Stimulated activated CD4-positive, alpha-beta T cell treated with anti-CD3 and anti-CD28 coated beads, Interleukin-12 subunit alpha, Interleukin-12 subunit beta, amount 100 ng/mL, for 4 hours (primary cell): ENCODE measurements around the gene PPP3CA.
"Not testable (repeated sequence)": the region's sequence is repeated elsewhere in the genome, so short reads cannot be mapped to it uniquely, and the experiment has no call there.

ENCODE experiments used
- DNase-seq: peaks from one replicate; pipeline ENCODE4 v3.0.0-alpha.2; 2020

Gene PPP3CA

DNA sequence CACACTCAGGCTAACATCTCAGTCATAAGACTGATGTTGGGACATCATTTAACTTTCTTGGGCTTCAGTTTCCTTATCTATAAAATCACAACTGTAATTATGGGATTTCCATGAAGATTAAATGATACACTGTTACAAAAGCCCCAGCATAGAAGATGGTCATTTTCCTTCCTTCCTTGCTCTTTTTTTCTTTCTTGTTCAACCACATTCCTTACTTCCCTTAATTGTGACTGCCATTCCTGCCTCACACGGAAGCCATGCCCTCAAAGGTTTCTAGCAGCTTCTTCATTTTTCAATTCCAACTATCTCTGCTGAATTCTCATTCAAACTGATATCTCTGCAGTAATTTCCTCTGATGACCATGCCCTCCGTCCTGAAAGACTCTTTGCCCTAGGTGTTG lies 311.8 kb downstream of the PPP3CA start:
- no peak for DNase-seq

DNA sequence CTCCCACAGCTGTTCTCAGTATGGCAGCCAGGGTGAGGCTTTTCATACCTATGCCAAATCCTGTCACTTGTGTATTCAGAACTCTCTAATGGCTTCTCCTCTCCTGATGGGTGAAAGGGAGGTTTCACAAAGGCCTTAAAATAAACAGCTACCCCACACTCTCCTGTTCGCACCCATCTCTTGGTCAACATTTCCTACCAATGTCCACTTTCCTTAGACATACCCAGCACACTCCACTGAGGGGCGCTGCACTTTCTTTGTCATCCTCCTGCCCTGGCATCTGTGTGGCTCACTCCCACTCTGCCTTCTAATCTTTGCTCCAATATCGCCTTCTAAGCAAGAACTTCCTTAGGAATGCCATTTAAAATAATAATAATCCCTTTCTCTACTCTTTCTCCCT lies 313.3 kb downstream of the PPP3CA start:
- DNase-seq, result no peak

DNA sequence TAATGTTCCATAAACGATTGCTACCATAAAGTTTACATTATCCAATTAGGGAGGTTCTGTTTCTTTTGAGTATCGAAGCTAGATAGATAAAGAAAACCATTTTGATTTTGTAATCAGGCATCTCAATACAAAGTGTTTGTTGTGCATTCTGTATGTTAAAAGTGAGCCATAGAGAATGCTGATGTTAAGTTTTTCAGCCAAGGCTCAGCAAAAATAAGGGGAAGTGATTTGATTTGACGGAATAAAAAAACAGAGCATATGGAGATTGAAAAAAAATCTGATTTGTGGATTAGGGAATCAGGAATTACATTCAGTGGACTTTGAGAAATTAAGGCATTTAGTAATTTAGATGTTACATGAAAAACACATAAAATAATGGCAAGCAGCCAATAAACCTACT lies 314.8 kb downstream of the PPP3CA start:
- no peak for DNase-seq

DNA sequence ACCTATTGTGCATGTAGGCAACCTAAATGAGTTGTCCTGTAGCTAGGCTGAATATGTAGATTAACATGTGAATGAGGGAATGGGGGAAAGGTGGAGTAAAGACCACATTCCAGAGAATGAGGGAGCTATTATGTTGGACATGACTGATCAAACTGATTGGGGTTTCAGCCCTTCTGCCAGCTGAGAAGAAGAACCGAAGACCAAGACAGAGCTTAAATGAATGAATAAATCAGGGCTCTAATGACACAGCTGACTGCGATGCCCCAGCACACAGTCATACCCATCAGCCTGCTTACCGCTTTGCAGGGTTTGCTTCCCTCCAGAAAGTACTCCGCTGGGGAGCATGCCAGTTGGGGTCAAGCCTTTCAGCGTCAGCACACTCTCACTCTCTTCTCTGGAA lies 315.4 kb downstream of the PPP3CA start:
- no peak for DNase-seq

DNA sequence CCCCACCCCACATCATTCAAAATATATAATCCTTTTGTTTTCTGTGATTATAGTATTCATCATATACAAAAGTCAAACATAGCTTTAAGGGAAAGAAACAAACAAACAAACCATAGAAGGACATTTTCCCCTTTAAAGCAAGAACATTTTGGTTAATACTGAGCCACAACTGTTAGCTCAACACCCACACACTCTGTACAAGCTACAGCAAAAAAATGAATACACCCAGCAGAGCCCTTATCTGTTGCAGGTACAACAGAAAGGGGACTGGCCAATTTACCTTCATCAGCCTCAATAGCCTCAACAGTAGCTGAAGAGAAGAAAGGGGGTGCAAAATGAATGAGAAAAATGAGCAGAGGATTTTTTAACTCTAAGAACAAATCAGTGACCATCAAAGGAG lies 318.4 kb downstream of the PPP3CA start:
- DNase-seq, result no peak

DNA sequence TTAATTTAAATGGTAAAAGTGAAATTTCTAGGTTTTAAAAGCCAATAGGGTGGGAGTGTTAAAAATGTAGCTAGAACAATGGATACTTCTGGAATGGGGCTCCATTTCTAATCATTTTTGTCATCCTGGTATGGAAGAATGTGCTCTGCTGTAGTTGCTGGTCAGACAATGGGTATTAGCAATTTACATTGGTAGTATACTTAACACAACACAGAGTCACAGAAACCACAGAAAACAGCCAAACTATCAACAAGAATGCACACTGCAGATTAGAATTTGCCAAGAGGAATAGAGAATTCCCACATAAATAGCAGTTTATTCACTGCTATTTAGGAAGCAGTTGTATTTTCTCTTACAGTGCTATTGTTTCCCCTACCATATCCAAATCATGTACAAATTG lies 319.6 kb downstream of the PPP3CA start:
- no peak for DNase-seq

DNA sequence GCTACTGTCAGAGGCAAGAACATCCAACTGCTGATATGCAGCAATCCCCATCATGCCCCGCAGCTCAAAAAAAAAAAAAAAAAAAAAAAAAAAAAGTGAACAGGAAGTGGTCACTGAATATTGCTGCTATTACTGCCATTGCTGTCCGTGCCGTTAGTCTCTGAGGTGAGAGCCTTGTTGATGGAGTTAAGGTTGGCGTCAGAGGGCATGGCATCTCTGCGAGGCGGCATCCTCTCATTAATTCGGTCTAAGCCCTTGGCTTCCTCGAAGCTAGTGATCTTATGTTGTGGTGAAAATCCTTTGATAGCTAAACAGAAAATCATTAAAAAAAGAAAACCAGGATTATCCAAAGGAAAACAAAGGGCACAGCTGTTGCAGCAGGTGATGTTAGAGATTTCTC lies 321.6 kb downstream of the PPP3CA start:
- no peak for DNase-seq

DNA sequence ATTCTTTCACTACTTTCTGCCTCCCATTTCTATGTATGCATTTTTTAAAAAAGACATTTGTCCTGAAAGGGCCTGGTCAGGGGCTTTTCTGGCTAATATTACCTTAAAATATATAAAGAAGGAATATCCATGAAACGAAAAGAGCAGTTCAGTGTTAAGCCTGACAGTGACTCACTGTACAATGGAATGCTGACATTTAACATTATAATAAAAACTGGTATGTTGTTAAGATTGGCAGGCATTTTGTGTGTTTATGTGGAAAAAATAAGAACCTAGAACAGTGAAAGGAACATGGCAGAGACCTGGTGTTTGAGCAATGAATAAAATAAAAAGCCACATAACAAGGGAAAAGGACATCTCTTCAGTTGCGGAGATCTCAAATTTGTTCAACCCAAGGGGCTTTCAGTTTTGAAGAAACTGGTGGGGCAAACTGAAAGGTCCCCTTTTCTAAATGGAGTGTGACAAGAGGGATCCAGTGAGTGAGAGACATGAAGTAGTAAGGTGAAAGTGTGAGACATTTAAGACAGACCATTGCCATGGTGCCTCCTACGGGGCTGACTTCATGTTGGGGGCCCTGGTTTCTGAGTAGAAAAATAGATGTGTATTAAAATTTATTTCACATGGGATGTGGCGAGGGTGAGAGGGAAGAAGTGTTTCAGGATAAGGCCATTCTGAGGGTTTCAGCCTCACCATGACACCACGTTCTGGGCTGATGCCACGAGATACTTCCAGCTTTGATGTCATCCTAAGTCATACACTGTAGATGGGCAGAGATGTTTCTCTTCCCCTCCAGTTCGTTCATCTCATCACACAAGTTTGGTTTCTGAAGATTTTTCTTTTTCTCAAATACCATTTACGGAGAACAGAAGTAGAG lies 324.9 kb downstream of the PPP3CA start:
- DNase-seq, result no peak

DNA sequence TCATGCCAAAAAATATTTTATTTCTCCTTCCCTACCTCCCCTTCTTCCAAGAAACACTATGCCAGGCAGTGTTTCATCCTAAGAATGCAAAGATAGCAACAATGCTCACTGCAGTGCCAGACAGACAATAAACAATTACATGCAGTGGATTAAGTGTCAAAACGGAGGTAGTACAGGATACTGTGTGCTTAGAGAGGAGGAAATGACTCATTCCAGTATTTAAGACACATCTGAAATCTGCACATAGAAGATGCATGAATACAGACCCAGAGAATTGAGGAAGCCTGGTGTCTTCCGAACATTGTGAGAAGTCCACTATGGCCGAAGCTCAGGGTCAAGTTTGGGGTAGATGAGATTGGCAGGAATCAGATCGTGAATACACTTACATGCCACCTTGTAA lies 326.4 kb downstream of the PPP3CA start:
- no peak for DNase-seq

DNA sequence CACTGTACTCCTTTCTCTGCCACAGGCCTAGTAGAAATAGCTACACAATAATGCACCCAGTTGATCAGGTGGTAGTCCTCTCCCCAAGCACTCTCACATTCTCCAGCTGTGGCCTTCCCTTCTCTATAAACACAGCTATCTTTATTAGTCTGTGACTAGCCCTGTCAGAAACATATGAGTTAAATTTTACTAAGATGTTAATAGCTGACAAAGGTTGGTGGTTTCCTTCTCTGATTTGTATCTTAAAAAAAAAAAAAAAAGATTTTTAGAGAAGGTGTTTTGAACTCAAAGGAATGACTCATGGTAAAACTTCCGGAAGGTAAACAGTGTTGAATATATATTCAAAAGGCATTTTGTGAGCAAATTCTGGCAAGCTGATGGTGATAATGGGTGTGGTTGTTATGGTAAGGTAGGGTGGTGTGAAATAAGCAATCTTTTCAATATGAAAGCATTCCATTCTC lies 327.4 kb downstream of the PPP3CA start:
- DNase-seq, result no peak

DNA sequence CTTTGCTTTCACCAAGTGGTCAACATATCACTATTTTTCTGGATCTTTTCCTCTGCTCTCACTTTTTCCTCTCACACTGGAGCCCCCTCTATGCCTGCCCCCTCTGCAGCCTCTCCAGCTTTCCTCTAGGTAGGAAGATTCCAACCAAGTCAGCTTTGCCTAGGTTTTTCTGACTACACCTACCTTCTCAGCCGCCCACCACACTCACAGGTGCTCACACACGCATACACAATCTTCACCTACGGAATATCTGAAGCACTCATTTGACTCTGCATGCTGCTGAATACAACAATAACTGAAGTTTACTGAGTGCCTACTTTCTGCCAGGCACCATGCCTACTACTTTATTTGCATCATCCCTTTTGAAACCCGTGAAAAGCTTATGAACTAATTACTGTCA lies 328.0 kb downstream of the PPP3CA start:
- DNase-seq, result no peak

DNA sequence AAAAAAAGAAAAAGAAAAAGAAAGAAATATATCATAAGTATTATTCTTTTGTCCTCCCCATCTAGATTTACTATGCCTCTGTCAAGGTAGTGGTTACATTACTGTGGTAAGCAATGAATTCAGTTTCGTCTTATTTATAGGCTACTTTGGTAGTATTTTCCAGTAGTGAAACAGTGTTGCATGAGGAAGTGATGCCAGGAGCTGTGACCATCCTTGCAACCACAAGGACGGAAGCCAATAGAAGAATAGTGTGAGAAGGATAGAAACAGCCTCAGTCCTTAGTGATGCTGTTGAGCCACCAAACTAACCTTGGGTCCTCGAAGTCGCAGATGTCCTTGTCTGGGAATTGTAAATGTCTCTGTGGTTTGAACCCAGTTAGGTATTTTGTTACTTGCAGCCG lies 328.5 kb downstream of the PPP3CA start:
- no peak for DNase-seq

DNA sequence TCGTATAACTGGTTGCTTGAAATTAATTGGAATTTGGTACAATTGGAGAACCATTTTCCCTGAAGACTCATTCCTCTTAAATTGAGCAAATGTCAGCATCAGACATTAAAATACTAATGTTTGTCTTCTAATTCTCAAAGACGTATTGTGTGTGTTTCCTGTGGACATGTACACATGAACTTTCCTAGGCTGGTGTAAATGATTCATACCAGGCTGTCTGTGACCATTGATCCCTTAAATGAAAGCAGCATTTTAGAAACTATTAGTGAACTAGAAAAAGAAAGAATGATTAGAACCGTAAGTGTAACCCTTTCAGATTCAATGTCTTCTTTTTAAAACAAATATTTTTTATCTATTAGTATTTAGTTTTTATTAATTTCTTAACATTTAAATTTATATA lies 332.9 kb downstream of the PPP3CA start:
- no peak for DNase-seq

DNA sequence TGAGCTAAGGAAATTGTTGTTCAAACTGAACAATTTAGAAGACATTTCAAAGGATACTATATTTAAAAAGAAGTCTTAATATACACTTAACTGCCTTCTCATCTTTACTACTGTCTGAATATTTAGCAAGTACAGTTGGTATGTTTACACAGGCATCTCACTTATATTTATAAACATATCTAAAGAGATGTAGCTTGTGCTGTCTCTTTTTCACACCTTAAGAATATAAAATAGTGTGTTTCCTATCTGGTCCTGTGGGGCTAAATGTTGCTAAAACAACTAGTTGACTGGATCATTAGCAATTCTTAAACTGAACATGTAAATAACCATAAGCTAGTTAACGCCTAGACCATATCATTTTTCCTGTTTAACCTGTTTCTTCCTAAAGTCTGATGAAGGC lies 336.3 kb downstream of the PPP3CA start:
- DNase-seq, result no peak

DNA sequence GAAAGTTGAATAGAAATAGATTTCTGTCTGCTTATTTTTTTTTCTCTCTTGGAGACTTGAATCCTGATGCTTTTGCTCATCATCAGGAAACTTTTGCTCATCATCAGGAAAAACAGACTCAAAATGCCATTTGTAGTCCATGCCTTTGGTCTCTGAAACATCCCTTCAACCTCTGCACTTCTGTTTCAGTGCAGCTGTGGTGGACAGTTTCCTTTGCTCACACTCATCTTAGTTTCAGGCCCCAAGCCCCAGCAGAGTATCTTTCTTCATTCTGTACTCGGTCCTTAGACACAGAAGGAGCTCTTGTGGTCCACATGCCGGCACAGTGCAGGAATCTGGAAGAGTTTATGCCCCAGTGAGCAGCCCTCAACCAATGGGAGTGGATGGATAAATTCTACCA lies 337.9 kb downstream of the PPP3CA start:
- DNase-seq, result no peak

DNA sequence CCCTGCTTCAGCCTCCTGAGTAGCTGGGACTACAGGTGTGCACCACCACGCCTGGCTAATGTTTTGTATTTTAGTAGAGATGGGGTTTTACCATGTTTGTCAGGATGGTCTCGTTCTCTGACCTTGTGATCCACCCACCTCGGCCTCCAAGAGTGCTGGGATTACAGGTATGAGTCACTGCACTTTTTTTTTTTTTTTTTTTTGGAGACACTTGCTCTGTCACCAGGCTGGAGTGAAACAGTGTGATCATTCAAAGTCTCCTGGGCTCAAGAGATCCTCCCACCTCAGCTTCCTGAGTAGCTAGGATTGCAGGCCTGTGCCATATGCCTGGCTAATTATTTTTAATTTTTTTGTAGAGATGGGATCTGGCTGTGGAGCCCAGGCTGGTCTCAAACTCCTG lies 338.8 kb downstream of the PPP3CA start:
- DNase-seq, result no peak

DNA sequence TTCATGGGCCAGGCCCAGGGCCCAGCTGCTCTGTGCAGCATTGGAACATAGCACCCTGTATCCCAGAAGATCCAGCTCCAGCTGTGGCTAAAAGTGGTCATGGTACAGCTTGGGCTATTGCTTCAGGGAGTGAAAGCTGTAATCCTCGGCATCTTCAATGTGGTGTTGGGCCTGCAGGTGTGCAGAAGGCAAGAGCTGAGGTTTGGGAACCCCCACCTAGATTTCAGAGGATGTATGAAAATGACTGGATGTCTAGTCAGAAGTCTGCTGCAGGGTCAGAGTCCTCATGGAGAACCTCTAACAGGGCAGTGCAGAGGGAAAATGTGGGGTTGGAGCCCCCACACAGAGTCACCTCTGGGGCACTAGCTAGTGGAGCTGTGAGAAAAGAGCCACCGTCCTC lies 341.7 kb downstream of the PPP3CA start:
- no peak for DNase-seq

DNA sequence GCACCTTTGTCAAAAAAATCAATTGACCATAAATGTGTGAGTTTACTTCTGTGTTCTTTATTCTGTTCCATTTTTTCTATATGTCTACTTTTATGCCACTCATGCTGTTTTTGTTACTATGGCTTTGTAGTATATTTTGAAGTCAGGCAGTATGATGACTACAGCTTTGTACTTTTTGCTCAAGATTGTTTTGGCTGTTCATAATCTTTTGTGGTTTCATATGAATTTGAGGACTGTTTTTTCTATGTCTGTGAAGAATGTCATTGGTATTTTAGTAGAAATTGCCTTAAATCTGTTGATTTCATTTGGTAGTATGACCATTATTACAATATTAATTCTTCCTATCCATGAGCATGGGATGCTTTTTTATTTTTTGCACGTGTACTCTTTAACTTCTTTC lies 346.8 kb downstream of the PPP3CA start:
- DNase-seq, result no peak

DNA sequence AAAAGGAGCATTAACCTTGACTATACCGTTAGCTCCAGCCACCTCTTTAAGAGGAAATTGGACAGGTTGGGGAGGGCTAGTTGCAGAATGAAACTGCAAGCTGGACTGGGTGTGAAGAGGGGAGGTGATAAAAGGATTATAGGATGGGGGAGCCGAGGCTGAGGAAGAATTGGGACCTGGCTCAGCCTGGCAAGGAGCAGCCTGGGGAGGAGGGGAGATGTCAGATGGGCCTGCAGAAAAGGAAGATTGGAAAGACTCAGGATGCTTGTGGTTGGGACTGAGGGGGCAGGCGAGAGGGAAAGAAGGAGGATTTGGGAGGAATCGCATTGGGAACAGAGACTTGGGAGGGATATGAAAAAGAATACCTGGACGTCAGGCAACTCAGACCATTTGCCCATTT lies 351.7 kb downstream of the PPP3CA start:
- no peak for DNase-seq

DNA sequence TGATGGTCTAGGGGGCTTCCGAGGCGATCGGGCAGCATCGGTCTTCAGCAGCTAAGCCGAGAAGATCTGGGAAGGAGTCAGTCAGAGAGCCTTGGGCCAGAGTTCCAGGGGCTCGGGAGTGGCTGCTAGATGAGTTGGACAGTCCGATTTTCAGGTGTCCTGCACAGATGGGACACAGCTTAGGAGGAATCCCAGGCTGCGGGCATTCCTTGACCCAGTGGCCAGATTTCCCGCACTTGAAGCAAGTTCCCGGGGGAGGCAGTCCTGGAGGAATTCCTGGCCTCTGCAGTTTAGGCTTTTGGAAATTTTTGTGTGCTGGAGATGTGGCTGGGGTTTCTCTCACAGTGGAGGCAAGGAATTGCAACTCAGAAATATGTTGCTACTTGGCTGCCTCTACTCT lies 352.3 kb downstream of the PPP3CA start:
- not testable (repeated sequence) for DNase-seq

DNA sequence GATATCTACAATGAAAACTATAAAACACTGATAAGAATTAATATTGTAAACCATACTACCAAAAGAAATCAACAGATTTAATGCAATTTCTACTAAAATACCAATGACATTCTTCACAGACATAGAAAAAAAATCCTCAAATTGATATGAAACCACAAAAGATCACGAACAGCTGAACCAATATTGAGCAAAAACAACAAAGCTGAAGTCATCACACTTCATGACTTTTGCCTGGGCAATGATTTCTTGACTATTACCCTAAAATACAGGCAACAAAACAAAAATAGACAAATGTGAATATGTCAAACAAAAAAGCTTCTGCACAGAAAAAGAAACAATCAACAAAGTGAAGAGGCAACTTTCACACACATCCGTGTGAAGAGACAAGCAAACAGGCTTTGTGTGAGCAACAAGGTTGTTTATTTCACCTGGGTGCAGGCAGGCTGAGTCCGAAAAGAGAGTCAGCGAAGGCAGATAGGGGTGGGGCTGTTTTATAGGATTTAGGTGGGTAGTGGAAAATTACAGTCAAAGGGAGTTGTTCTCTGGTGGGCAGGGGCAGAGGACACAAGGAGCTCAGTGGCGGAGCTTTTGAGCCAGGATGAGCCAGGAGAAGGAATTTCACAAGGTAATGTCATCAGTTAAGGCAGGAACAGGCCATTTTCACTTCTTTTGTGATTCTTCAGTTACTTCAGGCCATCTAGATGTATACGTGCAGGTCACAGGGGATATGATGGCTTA lies 355.8 kb downstream of the PPP3CA start:
- not testable (repeated sequence) for DNase-seq

DNA sequence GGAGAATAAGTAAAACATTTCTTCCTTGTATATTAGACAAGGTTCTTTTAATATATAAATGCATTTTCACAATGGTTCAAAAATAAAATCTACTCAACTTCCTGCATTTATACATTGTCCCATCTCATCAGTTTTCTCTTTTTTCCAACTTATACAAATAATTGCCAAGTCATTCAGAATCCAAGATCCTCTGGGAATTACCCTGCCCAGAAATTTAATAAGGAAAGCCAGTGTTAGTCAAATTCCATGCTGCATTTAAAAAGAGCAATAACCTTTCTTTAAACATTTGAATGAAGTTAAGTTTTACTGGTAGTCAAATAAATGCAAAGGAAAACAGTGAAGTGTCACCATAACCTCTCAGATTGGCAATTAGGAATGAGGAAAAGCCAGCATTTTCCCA lies 357.9 kb downstream of the PPP3CA start:
- no peak for DNase-seq

DNA sequence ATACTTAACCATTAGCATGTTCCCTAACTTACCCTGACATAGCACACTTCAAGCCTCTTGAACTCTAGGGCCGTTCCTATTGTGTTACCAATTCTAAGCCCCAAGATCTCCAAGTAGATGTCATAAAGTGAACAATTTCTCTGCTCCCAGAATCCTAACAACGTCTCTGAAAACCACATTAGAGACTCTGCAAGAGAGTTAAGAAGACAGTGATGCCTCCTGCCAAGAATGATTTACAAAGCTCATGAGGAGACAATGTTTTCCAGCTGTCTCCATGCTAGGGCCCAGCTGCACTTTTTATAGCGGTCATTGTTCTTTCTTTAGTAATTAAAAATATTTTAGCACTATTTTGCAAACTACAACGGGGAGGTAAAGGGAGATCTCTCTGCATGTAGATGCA lies 358.4 kb downstream of the PPP3CA start:
- DNase-seq, result no peak

DNA sequence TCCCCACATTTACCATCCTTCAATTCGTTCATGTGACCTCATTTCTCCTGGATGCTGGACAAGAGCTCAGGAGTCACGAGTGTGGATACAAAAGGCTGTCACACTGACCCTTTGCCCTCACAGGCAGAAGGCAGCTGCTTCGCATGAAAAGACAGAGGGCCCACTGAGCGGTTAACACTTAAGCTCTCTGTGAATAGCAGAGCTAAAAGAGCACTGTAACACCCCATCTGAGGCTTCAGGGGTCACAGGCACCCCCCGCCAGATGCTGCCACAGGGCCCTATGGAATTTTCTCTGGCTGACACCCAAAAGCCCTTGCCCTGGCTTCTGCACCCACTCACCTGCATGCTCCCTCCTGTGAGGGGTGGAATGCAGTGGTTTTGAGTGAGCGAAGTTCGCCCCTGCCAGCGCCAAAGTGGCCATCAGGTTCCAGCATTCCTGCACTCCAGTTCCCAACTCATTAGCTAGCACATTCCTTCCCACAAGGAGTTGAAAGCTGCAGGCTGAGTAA lies 360.9 kb downstream of the PPP3CA start:
- DNase-seq, result no peak
